Stimulated activated CD4-positive, alpha-beta T cell treated with anti-CD3 and anti-CD28 coated beads, Interleukin-2, amount 100 ng/mL, for 24 hours (primary cell): ENCODE results near the gene EIF4A2.

Experiments used
- DNase-seq, 2 donors: peaks; one replicate each; pipeline ENCODE4 v3.0.0-alpha.2; 2020

EIF4A2 gene

DNA sequence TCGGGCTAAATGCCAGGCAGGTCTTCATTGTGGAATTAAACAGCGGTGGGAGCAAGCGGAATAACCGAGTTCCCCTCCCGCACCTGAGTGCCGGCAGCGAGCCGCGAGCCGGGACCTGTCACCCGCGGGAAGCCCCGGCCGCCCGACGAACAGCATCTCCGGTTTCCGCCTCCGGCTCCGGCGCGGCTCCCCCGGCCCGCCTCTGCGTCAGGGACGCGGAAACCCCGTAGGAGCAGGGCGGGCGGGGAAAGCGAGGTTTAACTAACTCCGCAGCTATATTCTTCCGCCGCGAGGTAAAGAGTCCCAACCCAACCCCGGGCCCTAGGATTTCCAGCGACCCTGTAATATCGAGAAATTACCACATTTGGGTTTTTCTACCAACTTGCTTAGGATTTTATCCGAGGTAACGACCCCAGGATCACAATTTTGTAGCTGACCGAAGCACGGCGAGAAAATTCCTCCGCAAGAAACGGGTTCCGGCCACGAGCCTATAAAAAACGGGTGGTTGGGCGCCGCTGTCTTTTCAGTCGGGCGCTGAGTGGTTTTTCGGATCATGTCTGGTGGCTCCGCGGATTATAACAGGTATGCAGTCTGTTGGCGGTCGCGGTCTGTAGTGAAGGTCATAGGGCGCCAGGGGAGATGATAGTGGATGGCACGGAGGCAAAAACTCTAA is at the start of gene EIF4A2:
Gene EIF4A2, plus strand, starts transcription at position 520 of the 673 bp plus-strand sequence. Its CDS starts 34 bp downstream, at position 554.
- peak; percentile 91 to 92 for DNase-seq

DNA sequence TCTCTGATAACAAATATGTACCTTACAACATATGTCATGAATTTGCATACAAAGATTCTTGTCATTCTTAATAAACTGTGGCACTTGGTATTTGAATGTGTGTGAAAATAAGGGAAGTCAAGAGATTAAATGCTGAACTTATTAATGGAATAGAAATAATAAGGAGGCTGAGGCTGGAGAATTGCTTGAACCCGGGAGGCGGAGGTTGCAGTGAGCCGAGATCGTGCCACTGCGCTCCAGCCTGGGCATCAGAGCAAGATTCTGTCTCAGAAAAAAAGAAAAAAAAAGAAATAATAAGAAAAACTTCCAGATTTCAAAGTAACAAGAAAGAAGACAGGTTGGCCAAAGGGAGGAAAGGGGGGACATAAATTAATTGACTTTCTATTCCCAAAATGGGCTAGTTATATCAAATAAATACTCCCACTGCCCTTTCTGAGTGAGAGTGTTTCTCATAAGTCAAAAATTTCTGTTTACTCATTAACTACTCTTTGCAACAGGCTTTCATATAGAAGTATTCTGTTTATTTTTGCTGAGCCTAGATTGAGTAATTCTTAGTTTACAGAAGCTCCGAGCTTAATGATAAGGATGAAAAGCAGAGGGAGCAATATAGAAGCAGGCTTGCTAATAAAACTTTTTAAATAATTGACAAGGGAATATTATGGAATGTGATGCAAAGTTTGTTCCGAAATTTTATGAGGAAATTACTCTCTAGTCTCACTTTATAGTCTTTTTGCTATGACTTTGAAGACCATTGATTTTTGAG is 40.6 kb upstream of the EIF4A2 start:
- DNase-seq, result no peak

DNA sequence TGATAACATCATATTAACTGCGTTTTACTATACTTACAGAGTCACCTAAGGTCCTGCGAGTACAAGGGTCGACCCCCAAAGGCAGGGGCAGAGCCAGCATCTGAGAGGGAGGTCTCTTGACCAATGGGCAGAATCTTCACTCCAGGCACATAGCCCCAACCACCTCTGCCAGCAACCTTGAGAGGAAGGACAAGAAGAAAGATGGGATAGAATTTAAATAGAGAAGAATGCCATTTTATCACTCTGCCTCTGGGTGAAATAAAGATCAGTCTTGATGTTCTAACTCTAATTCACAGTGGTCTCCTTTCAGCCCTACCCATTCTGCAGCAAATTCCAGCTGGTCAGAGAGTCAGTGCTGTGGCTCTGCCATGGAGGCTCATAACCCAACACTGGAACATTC is 39.7 kb upstream of the EIF4A2 start:
- no peak for DNase-seq

DNA sequence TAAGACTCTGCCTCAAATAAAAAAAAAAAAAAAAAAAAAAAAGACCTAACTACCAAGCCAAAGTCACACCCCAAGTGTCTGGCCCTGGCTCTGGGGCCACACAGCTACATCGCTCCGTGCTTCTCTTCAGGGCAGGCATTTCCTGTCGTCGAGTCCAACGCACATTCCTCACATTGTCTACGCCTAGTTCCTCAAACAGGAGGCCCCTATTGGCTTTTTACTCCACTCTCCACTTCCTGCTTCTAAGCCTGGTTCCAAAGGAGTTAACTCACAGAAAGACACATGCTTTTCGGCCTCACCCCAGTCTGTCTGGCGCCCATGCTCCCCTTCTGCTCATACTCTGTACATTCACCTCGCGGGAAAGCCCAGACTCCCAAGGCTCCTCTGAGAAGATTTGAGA is 37.4 kb upstream of the EIF4A2 start:
- DNase-seq, result no peak

GRCh38 chr3:186750316-186750715 is 33.1 kb upstream of the EIF4A2 start:
- DNase-seq, result no peak

DNA sequence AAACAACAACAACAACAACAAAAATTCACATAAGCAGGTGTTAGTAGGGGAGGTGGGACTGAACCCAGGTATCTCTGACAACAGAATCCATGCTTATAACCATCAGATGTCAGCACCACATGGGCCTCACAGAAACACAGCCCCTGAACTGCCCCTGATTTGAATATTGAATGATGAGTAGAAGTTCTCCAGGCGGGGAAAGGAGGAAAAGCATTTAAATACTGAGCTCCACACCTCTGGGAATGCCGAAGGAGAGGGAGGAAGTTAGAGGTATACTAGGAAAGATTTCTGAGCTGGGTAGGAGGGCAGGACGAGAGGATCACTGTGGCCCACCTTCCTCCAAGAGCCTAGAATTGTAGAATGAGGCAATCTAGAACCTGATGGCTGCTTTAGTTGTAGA is 31.9 kb upstream of the EIF4A2 start:
- no peak for DNase-seq

GRCh38 chr3:186754006-186754405 is 29.4 kb upstream of the EIF4A2 start:
- DNase-seq, result no peak

DNA sequence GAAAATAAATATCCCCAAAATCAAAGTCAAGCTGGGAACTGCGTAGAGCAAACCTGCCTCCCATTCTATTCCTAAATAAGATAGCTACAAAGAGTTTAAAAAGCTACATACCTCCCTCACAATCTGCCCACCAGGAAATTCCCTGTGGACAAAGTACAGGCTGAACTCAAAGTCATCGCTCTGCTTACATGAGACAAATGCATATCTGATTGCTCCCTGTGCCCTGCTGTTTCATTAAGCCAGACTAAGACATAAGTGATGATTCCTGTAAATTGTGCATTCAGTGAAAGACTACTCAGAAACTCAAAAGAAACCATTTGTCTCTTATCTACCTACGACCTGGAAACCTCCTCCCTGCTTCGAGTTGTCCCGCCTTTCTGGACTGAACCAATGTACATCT is 28.5 kb upstream of the EIF4A2 start:
- no peak for DNase-seq

GRCh38 chr3:186757214-186757613 is 26.2 kb upstream of the EIF4A2 start:
- DNase-seq, result no peak

DNA sequence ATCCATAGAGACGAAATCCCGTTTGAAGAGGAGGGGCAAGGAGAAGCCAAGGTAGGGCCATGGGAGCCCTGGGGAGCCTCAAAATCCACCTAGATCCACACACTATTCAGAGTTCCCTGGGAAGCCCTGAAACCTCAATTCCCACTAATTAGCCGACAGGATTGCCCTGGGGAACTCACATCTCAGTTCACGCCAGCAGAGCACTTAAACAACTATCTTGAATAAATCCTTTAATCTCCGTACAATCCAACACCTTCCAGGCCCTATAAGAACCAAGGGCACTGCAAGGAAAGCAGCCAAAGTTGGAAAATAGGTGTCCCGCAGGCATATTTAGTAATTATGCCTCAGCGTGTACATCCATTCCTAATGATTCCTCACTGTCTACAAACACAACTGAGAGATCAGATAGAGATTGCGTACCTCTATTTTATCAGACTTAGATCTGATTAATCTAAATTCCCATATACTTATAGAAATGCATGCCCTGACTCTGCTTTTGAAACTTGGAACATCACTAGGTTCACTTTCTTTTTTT is 25.6 kb upstream of the EIF4A2 start:
- DNase-seq, result no peak

GRCh38 chr3:186759231-186759930 is 24.0 kb upstream of the EIF4A2 start:
- DNase-seq, result no peak

- DNase-seq, result no peak
These were observed 23.1 kb upstream of the EIF4A2 start for GRCh38 chr3:186760141-186760833.

DNA sequence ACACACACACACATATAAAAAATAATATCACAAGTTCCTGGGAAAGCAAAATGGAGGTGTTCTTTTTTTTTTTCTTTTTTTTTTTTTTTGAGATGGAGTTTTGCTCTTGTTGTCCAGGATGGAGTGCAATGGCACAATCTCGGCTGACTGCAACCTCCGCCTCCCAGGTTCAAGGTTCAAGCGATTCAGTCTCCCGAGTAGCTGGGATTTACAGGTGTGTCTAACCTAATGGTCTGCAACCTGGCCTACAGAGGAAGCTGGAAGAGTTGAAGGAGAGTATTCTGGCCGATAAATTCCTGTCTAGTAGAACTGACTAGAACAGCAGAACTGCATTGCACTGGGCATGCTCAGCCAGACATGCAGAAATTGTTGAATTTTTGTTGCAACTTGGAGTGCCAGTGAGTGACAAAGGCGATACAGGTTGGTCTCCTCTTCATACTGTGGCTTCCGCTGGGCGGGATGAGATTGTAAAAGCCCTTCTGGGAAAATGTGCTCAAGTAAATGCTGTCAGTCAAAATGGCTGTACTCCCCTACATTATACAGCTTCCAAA is 22.4 kb upstream of the EIF4A2 start:
- no peak for DNase-seq

DNA sequence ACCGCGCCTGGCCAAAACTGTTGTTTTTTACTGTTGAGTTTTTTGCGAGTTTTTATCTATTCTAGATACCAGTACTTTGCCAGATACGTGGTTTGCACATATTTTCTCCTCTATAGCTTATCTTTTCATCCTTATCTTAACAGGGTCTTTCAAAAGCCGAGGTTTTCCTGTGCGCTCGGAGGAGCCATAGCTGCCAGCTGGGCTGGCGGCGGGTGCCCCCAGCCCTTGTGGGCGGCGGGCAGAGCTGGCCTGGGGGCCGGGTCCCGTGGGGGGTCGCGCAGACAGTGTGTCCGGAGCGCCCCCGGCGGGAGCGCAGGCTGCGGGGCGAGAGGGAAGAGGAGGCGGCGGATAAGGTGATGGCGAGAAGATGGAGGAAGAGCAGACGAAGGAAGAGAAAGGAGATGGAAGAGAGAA is 11.1 kb upstream of the EIF4A2 start:
- peak in 1 of 2 donors; percentile 15 for DNase-seq

DNA sequence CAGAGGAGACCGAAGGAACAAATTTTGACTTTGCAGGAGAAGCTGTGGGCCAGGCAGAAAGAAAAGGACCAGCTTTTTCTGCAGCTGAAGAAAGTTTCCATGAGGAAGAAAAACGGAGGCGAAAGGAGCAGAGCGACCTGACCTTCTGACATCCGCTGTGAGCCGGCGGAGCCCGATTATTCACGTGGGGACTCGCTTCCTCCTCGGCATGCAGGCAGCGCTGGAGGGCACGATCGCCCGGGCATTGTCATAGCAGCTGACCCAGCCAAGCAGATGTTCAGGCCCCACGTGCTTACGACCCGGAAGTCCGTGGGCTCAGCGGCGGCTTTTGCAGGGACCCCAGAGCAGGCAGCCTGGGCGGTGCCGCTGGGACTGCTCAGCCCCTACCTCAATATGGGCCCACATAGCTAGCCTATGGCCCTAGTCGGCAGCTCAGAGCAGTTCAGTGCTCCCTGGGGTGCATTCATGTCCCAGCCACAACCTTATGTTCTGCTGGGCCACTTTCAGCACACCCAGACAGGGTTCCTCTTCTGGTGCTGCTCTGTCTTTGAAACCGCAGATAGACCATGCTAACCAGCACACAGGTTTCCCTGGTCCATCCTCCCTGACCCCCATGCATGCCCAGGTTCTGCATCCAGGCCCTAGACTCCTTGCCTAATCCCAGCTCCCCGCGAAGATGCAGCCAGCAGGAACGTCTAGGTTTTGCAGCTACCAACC is 10.5 kb upstream of the EIF4A2 start:
- peak; percentile 70 to 74 for DNase-seq

- DNase-seq, result no peak
These were observed 7.4 kb upstream of the EIF4A2 start for GRCh38 chr3:186775999-186776398.

GRCh38 chr3:186779204-186779603 is 4.2 kb upstream of the EIF4A2 start:
- no peak for DNase-seq

DNA sequence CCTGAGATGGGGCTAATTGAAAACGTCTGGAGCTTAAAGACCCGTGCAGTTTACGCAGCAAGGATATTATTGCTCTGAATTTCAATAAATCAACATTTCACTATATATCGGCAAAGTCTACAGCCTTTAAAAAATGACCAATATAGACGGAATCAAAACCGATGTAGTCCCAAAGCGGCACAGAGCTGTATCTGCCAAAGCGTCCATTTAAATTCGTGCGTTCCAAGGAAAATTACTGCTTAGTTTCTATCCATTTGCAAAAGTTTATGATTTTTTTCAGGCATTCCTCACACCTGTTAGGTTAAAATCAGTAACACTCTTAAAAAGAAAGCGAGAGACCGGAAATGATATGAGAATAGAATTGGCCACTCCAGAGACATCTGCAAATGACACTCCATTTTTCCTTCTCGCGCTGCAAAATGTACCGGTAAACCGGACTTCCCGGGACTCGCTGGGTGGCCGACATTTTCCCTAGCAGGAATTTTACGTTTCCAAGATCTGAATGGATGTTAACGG is 777 bp upstream of the EIF4A2 start:
- no peak for DNase-seq

- peak; percentile 74 to 78 for DNase-seq
These were observed 546 bp downstream of the EIF4A2 start for GRCh38 chr3:186783731-186784515.

DNA sequence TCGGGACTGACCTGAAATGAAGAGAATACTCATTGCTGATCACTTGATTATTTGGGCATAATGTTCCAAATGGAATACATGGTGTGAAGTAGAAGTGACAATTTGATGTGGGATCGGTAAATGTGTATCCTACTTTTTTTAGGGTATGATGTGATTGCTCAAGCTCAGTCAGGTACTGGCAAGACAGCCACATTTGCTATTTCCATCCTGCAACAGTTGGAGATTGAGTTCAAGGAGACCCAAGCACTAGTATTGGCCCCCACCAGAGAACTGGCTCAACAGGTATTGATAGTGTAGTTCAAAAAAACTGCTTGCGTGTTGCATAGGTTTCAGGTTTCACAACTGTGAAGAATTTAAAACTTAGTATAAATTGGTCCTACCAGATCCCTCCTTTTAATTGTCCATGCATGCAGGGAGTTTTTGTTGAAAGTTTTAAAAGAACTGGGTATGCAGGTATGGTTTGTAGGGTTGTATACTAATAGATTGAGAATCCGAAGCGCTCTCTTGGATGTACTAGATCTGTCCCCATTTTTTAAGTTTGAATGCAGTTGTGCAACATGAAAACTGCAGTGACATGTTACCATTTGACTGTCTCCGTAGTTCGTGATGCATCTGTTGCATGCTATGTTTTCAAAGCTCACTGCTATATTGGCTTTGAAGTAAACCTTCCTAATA is 1.6 kb downstream of the EIF4A2 start:
- DNase-seq, result no peak
